Epidermal melanocyte (primary cell): ENCODE measurements around the gene PTEN.

Experiments used
- DNase-seq: peaks from one replicate; pipeline ENCODE4 v3.0.0; 2011; ENCODE audit warnings: low spot score; ENCODE audit not compliant: insufficient read length

The PTEN gene

DNA sequence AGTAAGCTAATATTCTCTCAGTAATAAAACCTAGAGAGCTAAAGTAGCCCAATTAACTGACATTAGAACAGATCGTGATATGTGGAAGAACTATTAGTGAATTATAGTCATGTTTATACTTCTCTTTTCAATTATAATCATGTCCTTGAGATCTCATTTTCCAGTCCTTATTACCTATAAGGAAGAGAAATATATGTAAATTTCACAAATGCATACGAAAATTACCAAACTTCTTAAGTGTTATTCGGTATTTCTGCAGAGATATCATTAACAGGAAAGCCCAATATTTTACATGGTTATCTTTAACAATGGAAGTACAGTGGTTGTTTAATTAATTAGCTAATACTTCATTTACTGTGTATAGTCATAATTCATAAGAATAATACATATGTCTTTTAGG is 110.7 kb downstream of the PTEN start:
- DNase-seq = no peak

DNA sequence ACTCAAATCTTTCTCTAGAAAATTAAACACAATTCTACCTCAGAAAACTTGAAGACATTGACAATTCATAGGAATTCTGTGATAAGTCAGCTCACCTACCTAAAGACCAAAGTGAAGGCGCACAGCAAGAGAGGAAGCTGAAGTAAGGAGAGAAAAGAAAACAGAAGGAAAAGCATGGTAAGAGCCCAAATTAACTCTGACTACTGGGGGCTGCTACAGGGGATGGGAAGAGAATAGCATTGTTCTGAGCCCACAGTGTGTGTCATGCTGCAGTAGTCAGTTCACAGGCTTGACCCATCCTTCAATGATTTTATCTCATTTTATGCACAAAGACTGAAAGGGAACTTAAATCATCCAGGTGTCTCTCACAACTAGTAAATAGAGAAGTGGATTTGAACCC is 111.3 kb downstream of the PTEN start:
- no peak for DNase-seq

DNA sequence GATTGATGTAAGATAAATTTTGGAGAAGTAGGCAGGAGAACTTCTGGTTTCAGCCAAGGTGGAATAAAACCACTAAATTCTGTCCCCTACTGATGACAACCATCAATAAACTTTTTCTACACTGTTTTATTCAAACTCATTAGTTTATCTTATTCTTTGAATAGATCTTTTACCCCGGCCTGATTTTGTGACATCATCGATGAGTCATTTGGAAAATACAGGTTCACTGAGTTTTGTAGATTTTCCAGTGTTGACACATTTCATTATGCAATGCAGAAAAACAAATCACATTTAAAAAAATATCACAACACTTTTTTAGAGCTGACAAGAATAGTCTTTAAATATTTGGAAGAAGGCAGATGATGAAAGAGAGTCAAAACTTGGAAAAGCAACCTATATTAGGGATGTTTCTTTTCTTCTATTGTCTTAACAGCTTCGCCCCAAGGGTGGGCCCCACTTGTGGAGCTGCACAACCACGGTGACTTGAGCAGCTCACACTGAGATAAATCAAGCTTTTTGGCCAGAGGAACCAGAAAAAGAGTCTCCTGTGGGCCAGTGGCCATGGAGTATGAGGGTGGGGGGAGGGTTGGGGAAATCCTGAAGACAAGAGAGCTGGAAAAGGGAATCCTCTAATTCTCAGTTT is 112.8 kb downstream of the PTEN start:
- no peak for DNase-seq

DNA sequence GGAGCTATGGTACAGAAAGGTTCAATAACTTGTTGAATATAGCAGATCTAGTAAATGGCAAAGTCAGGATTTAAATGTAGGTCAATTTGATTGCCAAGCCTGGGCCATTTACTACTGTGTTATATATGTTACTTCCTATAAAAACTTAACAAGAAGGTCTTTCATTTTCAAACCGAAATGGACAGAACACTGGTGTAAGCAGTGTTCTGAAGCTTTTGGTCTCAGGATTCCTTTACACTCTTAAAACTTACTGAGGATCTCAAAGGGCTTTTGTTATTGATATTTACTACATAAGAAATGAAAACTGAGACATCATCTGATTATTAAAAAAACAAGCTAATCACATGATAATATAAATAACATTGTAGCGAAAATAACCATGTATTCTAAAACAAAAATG is 114.7 kb downstream of the PTEN start:
- DNase-seq = peak; percentile 21

DNA sequence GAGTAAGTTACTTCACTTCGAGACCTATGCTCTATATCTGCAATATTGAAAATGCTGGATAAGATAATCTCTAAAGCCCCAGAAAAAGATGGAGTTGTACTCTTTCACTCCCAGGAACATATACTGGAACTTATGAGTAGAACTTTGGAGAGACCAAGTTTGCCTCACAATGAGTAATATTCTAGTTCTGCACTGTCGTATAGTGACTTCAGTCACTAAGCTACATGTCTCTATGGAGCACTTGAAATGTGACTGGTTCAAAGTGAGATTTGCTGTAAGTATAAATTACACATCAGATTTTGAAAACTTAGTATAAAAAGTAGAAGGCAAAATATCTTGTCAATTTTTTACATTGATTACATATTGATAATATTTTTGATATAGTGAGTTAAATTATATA is 116.4 kb downstream of the PTEN start:
- DNase-seq = no peak

DNA sequence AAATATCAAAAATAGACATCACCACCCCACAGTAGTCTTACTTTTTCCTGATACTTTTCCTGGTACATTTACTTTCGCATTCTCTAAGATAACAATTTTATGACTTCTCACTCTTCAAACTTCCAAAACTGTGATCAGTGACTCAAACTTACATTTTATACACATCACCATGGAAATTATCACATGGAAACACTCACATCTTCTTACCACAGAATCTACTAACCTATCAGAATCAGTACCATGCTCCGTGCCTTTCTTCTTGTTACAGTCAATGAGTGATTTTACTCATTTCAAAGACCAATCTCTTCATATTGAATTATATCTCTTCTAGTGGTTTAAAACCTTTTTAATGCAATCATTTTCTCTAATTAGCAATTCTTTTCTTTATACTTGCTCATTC is 120.3 kb downstream of the PTEN start:
- DNase-seq = no peak

DNA sequence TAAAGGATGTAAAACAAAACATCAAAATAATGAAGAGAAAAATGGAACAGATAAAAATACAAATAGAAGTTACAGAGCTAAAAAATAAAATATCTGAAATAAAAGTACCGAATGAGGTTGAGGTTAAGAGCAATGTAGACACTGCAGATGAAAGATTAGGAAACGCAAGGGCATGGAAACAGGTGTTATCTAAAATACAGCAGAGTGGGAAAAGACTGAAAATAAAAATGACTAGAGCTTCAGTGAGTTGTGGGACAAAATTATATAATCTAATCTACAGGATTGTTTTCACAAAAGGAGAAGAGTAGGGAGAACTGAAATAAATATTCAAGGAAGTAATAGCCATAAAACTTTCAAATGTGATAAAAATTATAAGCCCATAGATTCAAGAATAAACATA is 123.8 kb downstream of the PTEN start:
- DNase-seq = no peak

DNA sequence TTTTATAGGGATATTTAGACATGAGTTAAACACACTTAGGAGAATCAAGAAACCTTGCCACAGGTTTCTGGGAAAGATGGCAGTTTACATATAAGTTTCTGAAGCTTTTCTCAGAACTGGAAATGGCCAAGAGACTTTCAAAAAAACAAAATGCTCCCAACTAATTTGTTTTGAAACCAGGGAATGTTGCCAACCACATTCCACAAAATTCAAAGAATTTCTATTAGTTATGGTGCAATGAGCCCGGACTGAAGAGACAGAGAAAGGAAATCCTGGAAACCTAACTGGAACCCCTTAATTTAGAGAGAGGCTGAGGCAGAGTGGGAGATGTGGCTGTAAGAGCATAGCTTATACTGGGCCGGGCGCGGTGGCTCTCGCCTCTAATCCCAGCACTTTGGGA is 128.5 kb downstream of the PTEN start:
- no peak for DNase-seq

DNA sequence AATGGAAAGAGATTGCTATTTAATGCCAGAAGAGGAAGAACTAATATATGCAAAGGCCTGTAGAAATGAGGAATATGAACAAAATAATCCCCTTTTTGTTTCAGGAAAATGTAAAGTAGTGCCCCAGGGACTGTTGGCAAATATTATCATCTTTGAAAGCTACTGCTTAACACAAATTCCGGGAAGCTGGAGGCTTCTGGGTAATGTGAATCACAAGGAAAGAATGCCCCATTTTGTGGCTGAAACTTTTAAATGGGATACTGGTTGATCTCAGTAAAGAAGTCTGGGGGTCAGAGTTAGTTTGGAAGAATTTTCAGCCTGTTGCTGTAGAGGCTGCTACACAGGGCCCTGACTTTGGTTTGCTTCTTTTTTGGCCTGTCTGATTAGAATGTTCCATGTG is 141.0 kb downstream of the PTEN start:
- peak; percentile 44 for DNase-seq

DNA sequence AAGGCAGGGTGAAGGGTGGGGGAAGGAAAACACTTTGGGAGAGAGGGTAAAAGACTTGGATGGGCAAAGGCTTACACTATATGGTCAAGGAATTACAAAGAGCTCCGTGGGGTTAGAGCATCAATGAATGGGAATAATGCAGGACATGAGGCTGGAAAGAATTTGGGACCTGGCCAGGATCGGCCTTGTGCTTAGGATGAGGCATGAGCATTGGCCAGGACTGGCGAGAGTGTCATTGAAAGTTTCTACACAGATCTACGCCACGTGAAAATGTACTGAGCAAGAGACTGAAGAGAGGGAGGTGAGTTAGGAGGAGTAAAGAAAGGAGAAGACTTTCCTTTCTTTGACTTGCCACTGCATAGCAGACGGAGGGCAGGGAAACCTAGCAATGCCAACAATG is 142.8 kb downstream of the PTEN start:
- no peak for DNase-seq

DNA sequence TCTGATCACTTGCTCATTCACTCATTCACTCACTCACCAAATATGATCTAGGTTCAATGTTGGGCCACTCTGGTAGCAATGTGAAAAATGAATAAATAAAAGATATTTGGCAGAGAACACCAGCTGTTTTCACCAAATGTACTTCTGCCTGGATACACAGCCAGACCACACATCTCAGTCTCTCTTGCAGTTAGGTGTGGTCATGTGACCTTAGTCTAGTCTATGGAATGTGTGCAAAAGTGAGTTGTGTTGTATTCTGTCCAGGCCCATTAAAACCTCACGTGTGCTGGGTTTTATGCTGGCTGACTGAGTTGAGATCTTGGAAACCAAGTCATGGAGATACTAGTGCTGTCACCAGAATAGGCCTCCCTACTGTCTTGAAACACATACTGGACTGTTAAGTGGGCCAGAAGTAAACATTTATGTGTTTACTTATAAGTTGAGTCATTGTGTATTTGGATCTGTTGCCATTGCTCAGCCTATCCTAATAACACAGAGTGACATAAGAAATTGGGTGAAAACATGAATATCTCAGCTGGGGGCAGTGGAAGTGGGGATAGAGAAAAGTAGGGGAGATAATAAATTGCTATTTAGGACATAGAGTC is 145.5 kb downstream of the PTEN start:
- no peak for DNase-seq

DNA sequence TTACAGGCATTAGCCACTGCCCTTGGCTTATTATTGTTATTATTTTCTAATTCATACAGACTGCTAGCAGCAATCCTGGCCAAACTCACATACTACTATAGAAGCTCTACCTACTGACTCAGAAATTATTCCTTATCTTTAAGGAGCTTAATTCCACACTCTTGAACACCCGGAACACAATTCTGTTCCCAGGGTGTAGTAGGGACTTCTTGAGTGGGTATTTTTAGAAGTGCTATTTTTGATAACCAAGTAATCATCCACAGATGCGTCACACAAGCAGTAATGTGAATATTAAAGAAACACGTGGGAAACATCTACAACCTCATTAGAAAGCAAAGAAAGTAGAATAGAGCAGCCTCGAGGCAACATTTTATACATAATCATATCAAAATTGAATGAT is 149.2 kb downstream of the PTEN start:
- no peak for DNase-seq

DNA sequence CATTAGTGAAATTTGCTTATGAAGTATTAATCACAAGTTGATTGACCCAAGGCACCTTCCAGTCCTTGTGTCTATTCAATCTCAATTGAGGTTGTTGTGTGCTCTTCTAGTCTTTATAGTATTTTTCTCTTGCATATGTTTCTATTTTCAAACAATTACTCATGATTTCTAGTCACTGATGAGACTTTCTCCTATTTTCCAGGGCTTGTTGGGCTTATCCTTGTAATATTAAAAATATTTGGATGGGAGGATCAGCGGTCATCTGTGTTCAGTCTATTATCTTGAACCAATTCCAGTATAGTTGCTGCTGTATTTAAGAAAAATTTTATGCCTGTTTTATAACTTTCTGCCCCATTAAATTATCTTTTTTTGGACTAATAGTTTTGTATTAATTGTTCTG is 154.4 kb downstream of the PTEN start:
- no peak for DNase-seq

DNA sequence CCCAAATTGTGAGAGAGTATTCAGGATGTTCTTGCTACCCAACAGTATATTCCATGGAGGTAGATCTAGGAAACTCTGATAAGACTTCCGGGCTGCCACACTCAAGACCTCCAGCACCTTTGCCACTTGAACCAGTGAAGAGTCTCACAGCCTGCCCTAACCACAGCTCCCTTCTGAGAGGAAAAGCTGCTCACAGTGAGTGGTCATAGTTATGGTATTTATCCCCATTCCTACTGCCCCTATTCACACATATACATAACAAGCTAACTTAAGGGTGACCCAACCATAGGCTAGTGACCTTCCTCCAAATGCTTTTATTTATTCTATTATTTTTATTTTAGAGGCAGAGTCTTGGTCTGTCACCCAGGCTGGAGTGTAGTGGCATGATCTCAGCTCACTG is 156.3 kb downstream of the PTEN start:
- DNase-seq = no peak
